Esophagus muscularis mucosa (tissue), 3 donors: Measurements from ENCODE around the gene NAT14.

Source experiments
- CTCF ChIP-seq, 3 experiments: fragments of 200-600 bp in 2 of 3; fragments of 450-650 bp in 1 of 3; sonication (generic) in 2 of 3; IDR thresholded peaks; one replicate each; pipeline ENCODE4 v1.5.1; 2017 to 2019; ENCODE audit warnings: antibody characterized with exemption in 3 of 3, mild to moderate bottlenecking in 2 of 3, moderate library complexity in 1 of 3
- POLR2AphosphoS5 ChIP-seq, 2 donors: sonication (generic); formaldehyde crosslinking; IDR thresholded peaks; one replicate each; pipeline ENCODE4 v1.6.1; 2017; ENCODE audit warnings: antibody characterized with exemption in 2 of 2

DNA sequence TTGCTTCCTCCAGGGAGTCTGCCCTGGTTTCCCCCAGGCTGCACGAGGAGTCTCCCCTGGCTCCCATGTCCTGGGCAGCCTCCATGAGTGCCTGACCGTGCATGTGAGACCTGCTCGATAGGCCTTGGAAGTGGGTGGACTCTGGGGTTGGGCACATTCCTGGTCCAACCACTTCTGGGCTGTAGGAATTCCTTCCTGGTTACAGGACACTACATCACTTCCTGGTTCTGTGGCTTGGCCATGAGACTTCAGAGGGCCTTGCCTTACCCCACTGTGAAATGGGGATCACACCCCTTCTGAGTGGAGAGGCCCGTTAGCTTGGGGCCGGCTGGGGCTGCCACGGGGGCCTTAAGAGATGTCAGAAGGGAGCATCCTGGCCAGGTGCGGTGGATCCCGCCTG lies 12.5 kb upstream of the NAT14 start:
- TF ChIP-seq CTCF (IDR thresholded peaks at IDR 0.05) (no peak), POLR2AphosphoS5 (IDR thresholded peaks at IDR 0.05) (no peak)
